GM18873 (cell line): Measurements from ENCODE around the gene JPT2.
A peak's percentile ranks its signal among the peaks of the same experiment; 100 is the strongest.
"Not testable (repeated sequence)": the region's sequence is repeated elsewhere in the genome, so short reads cannot be mapped to it uniquely, and the experiment has no call there.

ENCODE experiments used
- ATAC-seq: cut with Tn5 transposase; IDR thresholded peaks from one replicate; pipeline ENCODE4 v1.9.1; 2021; ENCODE audit warnings: mild to moderate bottlenecking, moderate library complexity, moderate number of reproducible peaks; ENCODE audit not compliant: unreplicated experiment, low FRiP score

JPT2 gene

DNA sequence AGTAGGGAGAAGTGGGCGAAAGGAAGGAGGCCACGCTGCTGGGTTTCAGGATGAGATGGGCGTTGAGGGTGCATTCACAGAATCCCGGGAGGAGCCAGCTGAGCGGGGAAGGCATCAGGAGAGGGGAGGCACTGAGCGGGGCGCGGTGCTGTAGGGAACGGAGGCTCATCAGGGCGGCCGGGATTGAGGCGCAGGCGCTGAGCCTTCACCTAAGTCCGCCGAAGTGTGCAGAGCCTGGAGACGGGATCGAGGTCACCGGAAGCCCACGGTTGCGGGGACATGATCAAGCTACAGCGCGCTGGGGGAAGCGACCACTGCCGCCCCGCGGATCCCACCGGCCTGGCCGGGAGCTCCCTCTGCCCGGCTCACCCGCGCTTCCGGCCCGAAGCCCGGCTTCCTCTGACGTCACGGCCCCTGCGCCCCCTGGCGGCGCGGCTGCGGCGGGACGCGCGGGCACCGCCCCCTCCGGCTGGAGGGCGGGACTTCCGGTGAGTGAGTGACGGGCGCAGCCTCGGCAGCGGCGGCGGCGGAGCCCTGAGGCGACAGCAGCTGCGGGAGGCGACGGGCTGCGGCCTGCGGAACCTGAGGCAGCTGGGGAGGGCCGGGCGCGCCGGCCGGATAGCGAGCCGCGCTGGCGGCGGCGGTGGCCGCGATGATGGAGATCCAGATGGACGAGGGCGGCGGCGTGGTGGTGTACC is 27.8 kb downstream of the JPT2 start, which contains the start of gene MAPK8IP3:
Gene MAPK8IP3, plus strand, starts transcription at position 508 of the 698 bp plus-strand sequence. Its CDS starts 145 bp downstream, at position 653.
- ATAC-seq, result peak; percentile 68

DNA sequence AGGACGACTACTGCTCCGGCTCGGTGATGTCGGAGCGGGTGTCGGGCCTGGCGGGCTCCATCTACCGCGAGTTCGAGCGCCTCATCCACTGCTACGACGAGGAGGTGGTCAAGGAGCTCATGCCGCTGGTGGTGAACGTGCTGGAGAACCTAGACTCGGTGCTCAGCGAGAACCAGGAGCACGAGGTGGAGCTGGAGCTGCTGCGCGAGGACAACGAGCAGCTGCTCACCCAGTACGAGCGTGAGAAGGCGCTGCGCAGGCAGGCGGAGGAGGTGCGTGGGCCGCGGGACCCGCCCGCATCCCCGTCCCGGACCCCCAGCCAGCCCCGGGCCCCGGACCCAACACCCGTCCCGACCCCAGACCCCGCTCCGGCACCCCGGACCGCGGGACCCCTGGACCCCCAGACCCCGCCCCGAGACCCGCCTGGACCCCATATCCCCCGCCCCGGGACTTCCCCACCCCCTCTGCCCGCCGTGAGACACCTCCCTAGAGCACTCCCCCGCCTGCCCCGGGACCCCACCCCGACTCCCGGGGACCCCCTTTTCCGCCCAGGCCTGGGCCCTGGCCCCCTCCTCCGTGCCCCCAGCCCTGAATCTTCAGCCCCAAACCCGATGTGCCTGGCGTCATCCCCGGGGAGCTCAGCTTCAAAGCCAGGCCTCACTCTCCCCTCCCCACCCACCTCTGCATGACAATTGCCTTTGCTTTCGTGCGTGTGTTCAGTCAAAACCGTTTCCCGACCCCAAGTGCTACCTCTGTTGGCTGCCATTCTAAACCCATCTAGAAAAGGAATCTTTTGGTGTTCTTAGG is 28.5 kb downstream of the JPT2 start:
- ATAC-seq, result peak; percentile 10

DNA sequence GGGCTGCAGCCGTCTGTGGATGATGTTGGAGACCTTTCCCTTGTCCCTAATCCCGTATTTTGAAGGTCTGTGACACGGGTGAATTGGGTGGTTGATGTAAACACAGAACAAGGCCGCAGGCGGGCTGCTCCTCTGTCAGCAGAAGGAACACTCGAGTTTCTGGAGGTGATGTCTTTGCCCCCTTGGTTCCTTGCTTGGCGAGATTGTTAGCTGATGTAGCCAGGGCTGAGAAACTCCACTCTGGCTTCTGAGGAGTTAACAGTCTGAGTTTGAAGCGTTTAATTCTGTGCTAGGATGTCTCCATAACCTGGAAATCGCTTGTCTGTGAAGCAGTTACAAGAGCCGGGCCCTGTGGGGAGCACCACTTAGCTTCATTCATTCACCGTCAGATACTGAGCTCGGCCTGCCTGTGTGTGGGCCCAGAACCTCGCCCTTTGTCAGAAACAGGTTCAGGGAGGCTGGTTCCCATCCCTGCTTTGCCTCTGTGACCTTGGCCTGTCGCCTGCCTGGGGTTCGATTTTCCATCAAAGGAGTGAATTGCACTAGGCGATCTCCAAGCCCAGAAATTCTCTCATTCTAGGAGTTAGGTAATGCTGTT is 29.2 kb downstream of the JPT2 start:
- no peak for ATAC-seq

DNA sequence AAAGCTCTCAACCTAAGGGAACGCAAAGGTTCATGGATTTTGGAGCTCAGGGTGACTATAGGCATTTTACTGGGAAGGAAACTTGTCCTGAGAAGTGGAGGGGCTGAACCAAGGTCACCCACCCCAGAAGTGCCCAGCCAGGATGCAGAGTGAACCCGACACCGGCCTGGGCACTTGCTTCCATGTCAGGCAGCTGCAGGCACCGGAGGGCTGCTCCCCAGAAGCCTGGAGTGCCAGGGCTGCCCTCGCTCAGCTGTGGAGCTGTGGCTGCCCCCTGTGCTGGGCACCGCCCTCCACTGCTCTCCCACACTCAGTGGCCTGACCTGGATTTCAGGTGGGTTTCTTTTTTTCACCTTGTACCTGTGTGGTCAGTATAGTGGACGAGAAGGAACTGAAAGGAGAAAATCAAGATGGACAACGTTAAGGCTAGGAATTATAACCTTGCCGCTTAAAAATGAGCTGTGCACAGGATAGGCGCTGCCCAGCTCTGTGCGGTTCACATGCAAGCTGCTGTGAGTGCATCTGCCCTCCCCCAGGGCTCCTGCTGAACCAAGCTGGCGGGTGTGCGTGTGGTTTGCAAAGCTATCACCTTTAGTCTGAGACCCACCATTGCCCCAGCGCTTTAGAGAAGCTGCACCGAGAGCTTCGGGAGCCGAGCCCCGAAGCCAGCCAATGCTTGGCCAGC is 30.1 kb downstream of the JPT2 start:
- ATAC-seq, result no peak

DNA sequence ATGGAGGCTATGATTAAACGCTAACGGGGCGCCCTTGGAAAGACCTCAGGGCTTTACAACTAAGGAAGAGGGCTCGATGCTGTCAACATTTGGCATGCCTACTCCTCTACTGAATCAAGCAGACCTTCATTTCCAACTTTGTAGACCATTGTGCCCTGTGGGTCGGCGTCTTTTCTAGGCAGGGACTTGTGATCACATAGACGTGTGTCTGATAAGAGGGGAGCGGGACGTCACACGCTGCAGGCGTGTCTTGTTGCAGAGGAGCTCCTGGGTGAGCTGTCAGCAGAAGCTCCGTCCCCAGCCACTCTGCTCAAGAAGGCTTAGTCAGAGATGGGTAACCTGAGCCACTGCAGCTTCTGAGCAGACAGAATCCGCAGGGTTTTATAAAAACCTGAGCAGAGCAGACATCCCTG is 30.7 kb downstream of the JPT2 start:
- no peak for ATAC-seq

DNA sequence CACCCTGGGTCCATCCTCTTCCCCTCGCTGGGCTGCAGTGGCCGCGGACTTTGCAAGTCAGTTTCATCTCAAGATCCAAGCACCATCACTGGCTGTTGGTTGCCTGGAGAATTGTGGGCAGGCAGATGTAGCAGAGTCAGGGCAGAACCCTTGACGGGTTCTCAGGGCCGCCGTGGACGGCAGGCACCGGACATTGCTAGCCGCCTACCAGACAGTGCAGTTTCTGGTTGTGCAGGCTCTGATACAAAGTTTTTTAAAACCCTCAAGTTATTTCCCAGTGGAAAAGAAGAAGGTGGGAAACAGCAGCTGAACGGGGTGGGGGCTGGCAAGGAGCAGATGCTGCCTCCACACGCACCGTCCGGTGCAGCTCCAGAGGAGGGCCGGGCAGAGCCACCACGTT is 31.3 kb downstream of the JPT2 start:
- no peak for ATAC-seq

DNA sequence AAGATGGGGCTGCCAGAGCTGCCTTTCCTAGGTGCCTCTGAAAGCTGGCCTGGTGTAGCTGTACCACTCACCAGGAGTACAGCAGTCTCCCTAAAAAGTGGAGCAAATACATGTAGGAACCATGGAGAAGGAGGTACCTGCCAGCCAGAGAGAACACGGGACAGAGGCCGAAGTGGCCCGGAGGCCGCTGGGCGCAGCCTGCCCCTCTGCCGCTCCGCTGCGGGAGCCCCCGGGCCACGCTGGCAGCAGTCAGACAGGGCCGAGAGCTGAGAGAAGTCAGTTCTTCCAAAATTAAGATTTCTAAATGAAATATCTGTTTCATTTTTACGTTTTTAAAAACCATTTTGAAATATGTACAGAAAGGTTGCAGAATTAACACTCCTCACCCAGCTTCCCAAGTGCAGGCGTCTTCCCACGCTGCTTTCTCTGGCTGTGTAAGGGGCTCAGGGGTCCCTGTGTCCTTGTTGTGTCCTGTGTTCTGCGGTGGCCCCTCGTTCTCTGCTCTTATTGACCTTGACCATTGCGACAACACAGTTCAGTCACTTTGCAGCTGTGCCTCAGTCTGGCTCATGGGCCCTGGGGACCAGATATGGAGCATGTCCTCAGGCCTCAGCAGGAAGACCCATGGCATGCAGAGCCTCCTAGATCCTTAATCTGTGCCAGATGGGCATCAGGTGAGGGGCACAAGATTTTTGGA is 32.9 kb downstream of the JPT2 start:
- no peak for ATAC-seq

DNA sequence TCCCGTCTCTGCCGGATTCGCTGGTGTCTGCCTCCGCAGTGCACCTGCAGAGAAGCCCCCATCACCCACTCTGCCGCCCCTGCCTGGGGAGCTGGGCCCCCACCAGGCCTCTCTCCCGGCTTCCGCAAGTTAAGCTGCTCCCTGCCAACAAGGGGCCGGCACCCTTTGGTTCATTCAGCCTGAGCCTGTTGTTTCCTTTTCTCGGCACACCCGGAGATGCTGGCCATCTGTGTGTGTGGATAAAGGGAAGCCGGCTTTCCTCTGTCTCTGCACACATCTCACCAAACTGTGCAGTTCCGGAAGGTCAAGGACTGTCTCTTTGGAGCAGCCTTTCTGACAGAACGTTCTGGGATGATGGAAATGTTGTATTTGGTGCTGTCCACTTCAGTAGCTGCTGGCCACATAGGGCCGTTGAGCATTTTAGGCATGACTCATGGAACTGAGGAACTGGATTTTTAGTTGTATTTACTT is 34.7 kb downstream of the JPT2 start:
- no peak for ATAC-seq

DNA sequence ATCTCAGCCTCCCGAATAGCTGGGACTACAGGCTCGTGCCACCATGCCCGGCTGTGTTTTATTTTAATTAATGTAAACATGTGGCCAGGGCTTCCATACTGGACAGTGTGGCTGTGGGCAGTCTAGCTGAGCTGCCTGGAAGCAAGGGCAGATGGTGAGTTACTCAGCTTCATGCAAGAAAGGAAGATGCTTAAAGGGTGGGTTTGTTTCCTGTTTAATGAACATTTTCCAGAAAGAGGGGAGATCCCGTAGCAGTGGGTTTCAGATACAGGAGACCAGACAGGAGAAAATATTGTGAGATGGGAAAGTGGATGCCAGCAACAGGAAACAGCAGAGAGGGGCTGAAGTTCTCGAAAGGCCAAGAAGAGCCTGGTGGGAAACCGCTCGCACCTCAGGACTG is 35.3 kb downstream of the JPT2 start:
- ATAC-seq, result no peak

DNA sequence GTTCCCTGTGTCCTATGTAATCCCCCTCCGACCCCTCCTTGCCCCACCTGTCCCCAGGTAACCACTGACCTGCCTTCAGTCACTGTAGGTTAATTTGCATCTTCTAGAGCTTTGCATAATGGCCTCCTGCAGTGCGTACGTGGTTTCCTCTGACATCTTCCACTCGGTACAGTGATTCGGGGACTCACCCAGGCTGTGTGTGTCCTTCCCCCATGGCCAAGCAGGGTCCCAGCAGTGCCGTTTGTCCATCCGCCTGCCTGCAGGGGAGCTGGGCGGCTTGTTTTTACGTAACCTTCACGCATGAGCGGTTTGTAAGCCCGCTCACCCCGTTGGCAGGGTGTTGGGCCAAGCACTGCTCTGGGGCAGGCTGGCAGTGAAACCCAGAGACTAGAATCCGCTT is 35.9 kb downstream of the JPT2 start:
- ATAC-seq, result no peak

DNA sequence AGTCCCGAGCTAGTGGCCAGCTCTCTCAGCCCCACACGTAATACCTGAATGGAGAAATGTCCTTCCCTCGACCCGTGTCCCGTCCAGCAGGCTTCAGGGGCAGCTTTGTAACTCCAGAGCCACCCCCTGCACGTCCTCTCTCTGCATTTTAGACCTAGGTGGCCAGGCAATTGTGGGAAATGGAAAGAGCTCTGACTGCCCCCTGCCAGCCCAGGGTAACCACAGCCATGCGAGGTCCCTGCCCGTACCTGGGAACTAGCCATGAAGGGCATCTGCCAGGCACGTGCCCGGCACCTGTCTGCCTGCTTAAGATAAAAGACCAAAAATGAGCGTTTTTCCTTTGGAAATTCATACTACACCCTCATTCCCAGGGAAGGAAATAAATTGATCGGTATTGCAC is 37.1 kb downstream of the JPT2 start:
- no peak for ATAC-seq

DNA sequence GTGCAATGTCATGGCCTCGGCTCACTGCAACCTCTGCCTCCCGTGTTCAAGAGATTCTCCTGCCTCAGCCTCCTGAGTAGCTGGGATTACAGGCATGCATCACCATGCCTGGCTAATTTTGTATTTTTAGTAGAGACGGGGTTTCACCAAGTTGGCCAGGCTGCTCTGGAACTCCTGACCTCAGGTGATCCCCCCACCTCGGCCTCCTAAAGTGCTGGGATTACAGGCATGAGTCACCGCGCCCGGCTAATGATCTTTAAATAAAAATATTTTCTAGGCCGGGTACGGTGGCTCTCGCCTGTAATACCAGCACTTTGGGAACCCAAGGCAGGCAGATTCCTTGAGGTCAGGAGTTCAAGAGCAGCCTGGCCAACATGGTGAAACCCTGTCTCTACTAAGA is 40.2 kb downstream of the JPT2 start:
- not testable (repeated sequence) for ATAC-seq

DNA sequence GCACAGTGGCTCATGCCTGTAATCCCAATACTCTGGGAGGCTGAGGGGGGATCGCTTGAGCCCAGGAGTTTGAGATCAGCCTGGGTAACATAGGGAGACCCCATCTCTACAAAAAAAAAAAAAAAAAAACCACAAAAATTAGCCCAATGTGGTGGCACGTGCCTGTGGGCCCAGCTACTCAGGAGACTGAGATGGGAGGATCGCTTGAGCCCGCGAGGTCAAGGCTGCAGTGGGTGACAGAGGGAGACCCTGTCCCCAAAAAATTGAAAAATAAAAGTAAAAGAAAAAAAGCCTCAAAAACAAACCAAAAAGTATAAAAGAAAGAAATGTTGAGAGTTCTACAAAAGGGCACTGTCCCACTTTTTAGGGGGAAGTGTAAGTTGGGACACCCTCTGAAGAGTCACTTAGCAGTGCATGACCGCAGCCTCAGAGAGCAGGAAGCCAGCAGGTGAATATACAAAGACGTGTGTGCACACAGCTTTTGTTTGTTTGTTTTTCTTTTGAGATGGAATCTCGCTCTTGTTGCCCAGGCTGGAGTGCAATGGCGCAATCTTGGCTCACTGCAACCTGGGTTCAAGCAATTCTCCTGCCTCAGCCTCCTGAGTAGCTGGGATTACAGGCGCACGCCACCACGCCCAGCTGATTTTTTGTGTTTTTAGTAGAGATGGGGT is 41.6 kb downstream of the JPT2 start:
- not testable (repeated sequence) for ATAC-seq

DNA sequence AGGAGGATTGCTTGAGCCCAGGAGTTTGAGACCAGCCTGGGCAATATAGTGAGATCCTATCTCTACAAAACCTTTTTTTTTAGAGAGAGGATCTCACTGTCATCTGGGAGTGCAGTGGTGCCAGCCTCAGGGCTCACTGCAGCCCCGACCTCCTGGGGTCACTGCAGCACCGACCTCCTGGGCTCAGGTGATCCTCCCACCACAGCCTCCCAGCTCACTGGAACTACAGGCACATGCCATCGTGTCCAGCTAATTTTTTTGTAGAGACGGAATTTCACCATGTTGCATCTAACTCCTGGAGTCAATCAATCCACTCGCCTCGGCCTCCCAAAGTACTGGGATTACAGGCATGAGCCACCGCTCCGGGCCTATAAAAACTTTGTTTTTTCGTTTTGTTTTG is 43.3 kb downstream of the JPT2 start:
- no peak for ATAC-seq

DNA sequence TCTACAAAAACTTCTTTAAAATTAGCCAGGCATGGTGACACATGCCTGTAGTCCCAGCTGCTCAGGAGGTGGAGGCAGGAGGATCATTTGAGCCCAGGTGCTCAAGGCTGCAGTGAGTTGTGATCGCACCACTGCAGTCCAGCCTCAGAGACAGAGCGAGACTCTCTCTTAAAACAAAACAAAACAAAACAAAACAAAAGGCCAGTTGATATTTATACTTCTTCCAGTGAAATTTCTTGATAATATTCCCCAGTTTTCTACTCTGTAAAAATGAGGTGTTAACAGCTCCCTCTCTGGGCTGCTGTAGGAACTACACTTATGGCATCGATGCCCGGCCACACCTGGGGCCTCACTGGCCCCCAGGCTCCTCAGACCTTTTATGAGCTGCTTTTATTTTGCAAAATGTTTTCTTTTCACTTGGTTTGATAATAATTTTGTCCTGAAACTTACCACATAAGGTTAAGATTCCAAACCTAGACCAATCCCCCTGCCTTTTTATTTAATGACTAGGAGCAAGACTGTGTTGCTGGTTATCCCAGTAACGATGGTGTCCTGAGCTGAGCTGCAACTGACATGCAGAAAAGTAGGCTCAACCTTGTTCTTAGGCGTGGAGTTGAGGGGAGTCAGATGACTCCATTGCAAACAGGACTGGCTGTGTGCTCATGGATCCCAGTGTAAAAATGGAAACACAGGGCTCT is 45.5 kb downstream of the JPT2 start:
- no peak for ATAC-seq

DNA sequence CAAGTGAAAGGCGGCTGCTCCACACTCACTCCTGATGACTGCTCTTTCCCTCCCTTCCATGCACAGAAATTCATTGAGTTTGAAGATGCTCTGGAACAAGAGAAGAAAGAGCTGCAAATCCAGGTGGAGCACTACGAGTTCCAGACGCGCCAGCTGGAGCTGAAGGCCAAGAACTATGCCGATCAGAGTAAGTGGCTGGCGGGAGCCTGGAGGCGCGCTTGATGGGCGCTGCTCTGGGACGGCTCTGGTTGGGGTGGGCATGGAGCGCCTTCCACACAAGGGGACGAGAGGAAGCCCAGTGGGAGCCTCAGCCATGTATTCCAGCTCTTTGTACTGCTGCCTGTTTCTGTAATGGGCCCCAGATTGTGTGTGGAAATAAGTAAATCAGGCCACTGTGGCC is 46.4 kb downstream of the JPT2 start:
- ATAC-seq, result no peak

DNA sequence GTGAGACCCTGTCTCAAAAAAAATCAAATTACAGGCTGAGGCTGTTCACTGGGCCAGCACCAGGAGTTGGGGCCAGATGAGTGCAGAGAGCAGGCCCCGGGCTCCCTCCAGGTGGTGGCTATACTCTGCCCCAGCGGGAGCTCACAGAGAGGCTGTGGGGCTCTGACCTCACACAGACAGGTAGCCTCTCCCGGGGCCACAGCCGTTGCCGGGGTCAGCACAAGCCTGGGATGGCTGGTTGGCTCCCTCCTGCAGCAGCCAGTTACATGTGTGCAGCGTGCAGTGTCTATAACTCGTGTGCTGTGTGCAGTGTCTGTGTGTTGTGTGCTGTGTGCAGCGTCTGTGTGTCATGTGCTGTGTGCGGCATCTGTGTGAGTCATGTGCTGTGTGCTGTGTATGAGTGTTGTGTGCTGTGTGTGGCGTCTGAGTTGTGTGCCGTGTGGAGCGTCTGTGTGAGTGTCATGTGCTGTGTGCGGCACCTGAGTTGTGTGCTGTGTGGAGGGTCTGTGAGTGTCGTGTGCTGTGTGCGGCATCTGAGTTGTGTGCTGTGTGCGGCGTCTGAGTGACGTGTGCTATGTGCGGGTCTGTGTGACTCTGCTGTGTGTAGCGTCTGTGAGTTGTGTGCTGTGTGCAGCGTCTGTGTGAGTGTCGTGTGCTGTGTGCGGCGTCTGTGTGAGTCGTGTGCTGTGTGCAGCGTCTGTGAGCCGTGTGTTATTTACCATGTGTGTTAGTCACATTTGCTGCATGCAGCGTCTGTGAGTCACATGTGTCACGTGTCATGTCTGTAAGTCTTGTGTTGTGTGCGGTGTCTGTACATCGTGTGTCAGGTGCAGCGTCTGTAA is 48.8 kb downstream of the JPT2 start:
- no peak for ATAC-seq
